K562 (cell line): ENCODE data around the gene MYH9. TPM values are rescaled to one million over a fixed set of nuclear protein-coding genes. Genes with fewer than 3 reads are reported as not detected.

Experiments used
- AFF4 ChIP-seq: sonication (generic); formaldehyde crosslinking; IDR thresholded peaks from 2 replicates; pipeline ENCODE4 v1.8.0; 2023; ENCODE audit warnings: mild to moderate bottlenecking, missing genetic modification reagents
- MGA ChIP-seq: fragments of 450-650 bp; IDR thresholded peaks from 2 replicates; pipeline ENCODE4 v1.6.1; 2016; ENCODE audit warnings: mild to moderate bottlenecking, moderate library complexity
- polyA plus RNA-seq, 8 experiments: library from polyadenylated mRNA; depleted of rRNA in 4 of 8; stranded (reverse) in 5 of 8; unstranded in 3 of 8; fragments of >200 nt; fragmentation: Nextera tagmentation in 2 of 8; fragmentation: Illumina TruSeq in 1 of 8; extraction: Ambion mirVana in 2 of 8; extraction: Trizol in 1 of 8; gene quantifications; 2 replicates each; pipeline versions ENCODE4 v1.2.1 to v1.2.3, GENCODE V29; 2011 to 2014; ENCODE audit warnings: inconsistent platforms in 1 of 8, missing spikeins in 1 of 8
- total RNA-seq, 7 experiments: library from RNA; depleted of rRNA in 6 of 7; stranded (reverse); fragments of >200 nt in 6 of 7; fragmentation: Illumina TruSeq in 2 of 7; extraction: Trizol in 2 of 7; gene quantifications; 2 replicates each; pipeline versions ENCODE4 v1.2.1 to v1.2.3, GENCODE V29; 2011 to 2021; ENCODE audit warnings: low replicate concordance in 1 of 7

Gene MYH9
- total and polyA plus RNA-seq, 9 of the 15 experiments (the other 6 are each of a cell fraction or from before 2014, with no cell fraction given), result 0.71 to 111 (median 24.6) TPM

- TF ChIP-seq MGA (no peak), AFF4 (CRISPR knock-in tag) (no peak)
These were observed 67.2 kb downstream of the MYH9 start (continued) for GRCh38 chr22:36320553-36320952.
